GM04503 (cell line): ENCODE measurements around the gene PARD3.

ENCODE experiments used
- DNase-seq: peaks from one replicate; pipeline ENCODE4 v3.0.0-alpha.2; 2012; ENCODE audit warnings: low read depth

Gene PARD3

DNA sequence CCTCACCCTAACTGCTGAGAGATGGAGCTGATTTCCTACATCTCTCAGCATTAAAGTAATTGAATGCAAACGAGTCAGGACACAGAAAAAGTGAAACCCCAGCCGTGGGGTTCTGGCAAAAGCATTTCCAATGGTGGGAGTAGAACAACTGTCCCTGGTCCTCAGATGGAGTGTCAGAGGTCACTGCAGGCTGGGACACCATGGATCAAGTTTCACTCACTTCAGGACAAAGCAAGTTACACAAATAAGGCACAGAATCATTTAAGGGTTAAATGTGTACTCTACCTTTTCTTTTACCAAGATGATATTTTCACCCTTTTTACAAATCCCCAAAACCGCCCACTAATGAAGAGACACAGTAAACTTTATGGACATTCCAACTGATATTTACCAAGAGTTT, 607.8 kb downstream of the PARD3 start:
- no peak for DNase-seq

DNA sequence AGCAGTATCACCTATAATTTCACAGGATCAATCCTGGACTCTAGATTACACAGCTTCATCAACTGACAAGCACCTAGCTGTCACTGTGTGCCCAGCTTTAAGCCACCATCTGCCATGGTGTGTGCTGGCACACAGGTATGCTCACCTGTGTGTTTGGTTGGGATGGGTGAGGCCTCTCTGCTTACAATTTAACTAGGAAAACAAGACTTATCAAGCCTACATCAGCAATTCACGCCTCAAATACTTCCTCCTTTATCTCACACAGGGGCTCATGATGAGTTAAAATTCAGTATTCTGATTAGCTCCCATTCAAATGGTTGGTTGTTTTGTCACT, 608.2 kb downstream of the PARD3 start:
- DNase-seq: no peak

DNA sequence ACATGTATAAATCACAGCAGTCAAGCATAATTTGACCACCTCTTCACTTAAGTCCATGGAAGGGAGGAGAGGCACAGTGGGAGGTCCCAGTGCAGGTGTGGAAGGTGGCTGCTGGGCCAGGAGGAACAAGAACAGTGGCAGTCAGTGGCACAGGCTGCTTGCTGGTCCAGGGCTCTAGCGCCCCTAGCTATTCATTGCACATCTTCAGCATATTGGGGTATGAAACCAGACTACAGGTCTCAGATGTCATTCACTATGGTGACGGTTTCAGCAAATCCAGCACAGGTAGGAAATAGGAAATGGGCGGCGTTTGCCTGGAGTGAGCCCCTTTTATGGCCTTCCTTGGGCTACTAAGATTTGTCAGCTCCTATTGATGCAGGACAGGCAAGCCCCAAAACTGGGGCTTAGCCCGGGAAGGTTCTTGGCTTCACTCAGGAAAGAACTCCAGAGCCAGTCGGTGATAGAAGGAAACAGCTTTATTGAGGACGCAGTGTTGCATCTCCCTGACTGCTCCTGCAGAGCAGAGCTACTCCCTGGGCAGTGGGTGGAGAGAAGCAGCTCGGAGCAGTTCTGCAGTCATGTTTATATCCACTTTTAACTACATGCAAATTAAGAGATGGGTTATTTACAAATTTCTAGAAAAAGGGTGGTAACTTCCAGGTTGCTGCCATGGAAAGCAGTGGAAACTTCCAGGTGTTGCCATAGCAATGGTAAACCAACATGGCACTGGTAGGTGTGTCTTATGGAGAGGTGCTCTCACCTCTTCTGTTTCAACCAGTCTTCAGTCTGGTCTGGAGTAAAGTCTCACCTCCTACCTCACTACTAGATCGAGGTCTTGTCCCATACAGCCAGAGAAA, 608.8 kb downstream of the PARD3 start:
- no peak for DNase-seq

DNA sequence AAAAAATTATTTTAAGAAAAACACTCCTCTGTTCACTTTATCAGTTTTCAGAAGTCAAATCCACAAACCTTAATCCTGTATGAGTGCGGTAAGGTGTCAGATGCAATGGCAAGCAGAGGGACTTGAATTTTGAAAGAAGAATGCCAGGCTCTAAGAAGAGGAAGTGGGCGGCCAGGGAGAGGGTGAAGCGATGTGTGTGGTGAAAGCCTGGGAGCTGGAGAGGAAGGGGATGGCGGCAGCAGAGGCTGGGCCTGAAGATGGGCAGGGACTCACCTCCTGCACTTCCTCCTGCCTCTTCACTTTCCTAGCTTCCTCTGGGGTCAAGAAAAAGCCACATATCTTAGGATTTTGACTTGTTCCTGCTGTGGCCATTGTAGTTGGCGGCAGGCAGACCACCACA, 609.6 kb downstream of the PARD3 start:
- DNase-seq: no peak

DNA sequence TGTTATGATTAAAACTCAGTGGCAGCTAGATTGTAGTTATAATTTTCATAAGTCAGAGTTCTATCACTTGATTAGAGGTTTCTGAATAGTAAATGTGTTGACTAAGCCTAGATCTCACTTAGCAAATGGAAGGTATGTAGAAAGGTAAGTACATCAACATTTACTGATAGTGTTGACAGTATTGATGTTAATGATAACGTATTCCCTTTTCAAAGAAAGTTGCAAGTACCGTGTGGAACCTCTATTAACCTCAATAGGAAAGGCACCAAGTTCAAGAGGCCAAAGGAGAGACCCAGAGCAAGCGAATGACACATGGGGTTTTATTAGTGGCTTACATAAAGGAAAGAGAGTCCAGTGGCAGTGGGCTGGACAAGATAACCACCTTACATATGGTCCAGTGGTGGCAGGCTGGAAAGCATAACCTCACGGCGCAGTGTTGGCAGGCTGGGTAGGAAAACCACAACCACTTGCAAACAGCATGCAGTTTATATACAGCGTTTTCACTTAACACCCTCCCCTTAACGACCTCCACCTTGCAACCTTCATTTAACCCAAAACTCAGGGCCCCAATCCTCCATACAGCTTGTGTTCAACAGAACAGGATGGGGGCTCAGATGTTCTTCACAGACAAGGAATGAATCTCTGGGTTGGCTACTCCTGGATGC, 611.0 kb downstream of the PARD3 start:
- DNase-seq: no peak

DNA sequence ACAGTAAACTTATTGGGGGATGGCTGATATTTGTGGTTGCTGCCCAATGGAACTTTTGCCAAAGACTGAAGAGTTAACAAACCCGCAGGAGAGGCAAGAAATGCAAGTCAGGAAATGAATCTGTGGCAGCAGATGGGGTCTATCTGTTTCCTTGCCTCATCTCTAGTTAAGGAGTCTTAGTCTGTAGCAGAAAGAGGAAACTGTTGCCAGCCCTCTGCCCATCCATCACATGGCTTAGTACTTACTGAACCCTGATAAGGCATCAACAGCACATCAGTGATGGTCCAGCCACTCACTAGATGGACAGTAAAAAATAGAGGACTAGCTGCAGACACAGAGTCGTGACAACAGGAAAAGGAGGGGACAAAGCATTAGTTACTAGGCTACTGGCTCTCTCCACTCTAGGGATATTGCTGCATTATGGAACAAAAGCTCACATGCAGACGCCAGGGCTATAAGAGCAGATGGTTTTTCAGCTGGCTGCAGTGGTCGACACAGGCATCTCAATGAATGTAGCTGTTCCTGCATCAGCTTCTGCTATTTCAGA, 614.7 kb downstream of the PARD3 start:
- no peak for DNase-seq

DNA sequence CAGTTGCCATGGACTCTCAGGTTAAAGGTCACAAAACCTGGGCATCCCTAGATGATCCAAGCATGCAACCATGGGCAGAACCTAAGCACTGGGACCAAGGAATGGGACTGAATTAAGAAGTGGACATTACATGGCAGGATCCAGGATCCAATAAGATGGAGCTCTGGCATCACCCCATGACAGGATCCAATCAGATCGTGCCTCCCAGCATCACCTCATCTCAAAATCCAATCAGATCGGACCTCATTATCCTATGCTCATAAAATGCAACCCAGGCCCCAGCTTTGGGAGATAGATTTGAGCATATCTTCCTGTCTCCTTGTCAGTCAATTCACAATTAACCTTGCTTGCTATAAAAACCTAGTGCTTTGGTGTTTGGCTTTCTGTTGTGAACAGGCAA, 616.1 kb downstream of the PARD3 start:
- no peak for DNase-seq

DNA sequence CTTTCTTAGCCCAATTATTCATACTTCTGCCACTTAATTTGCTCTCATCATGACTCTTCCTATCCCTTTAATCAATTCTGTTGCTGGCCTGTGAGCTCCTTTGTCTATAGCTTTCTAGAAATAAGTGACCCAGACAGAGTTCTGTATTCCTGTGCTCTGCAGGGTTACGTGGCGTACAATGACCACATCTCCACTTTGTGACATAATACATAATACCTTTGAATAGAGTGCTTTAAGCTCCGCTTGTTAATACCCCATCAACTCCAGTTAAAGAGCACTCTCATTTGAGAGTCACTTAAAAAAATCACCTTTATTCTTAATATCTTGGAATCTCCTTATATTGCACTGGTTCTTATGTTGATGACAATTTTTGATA, 619.0 kb downstream of the PARD3 start:
- no peak for DNase-seq

DNA sequence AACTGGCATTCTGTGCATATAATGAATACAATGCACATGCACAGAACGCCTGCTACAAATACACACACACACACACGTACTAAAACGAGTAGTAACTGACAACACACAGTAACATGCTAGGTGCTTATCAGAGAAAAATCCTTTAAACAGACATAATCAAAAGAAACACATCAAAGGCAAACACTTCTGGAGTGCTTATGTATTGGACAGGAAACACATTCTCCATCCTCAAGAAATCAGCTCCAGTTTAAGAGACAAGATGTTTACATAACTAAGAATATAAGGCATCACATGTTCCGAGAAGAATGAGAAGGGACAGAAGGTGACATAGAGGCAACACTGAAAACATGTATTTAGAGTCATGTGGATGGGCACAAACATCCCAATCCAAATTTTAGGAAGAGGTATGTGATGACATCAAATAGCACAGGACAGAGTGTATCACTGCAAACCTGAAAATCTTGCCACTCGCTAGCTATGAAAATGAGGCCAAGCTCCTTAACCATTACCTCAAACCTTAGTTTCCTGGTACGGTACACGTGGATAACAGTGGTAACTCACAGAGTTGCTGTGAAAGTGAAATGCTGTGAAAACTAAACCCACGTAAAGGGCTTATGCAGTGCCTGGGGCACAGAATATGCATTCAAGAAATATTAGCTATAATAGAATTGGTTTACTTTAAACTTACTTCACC, 619.6 kb downstream of the PARD3 start:
- no peak for DNase-seq

DNA sequence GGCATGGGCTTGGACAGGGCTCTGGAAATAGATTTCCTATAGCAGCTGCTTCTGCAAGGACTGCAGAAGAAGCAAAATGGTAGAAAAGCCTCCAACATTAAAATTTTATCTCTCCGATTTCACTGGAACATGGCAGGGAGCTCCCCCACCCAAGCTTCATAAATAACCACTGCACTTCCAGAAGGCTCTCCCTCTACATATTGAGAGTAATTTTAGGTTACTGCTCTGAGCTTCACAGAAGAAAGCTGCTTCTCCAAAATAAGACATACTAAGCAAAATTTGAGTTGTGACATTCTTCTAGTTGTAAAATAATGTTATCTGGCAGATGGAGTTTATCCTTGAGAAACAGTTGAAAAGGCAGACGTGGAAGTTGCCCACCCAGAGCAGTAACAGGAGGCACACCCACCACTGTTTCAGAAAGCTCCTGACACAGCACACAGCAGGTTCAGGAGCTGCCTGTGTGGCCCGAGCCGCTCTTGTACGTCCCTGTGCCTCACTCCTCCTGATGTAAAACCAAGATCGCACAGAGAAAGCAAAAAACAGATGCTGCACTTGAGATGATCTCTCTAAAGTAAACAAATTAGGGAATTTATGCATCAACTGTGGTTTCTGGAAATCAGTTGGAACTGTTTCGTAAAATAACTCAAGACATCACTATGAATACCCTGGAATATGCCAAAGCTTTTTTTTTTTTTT, 621.0 kb downstream of the PARD3 start:
- DNase-seq: peak; percentile 39

DNA sequence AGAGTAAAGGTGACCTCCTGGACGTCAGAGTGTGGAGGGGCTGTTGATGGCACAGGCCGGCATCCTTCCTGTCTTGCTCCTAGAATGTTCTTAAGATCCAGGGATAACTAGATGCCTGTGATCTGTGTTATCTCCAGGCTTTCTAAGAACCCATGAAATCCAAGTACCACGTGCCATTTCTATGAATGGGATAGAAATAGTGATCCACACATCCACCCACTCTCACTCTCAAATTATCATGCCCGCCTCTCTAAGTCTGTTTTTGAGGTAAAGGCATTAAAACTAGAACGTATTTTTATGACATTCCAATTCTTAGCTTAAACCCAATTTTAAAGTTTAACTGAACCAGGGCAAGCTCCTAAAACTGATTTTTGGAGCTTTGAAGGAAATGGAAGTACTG, 622.5 kb downstream of the PARD3 start:
- DNase-seq: no peak

DNA sequence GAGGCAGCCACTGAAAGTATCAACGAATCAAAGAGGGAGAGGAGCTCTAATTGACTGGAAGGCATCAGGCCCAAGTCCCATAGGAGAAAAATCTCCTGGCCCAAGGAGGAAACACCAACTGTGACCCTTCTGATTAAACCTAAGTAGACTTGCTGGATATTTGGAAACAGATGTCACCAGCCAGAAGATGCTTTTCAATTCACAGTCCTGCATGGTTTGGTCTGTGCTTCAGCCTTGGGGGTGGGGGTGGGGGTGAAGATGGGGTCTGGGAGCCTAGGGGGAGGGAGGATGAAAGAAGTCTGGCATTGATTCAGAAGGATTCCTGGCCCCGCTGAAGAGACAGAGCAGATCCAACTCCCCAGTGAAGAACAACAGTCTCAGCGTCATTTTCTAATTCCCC, 623.7 kb downstream of the PARD3 start:
- no peak for DNase-seq

DNA sequence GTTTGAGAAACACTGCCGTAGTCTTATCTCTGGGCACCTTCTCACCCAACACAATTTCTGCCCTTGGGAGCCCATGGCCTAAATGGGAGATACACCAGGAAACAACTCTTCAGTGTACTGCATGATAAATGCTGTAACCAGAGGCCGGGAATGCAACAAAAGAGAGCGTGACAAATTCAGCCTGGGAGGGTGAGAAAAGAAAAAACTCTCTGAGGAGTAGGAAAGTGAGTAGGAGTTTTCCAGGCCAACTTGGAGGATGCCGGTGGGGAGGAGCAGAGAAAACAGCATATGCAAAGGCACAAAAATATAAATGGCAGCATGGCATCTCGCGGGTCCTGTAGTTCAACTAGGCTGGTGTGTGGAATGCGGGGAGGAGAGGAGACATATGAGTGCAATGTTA, 624.5 kb downstream of the PARD3 start:
- no peak for DNase-seq

DNA sequence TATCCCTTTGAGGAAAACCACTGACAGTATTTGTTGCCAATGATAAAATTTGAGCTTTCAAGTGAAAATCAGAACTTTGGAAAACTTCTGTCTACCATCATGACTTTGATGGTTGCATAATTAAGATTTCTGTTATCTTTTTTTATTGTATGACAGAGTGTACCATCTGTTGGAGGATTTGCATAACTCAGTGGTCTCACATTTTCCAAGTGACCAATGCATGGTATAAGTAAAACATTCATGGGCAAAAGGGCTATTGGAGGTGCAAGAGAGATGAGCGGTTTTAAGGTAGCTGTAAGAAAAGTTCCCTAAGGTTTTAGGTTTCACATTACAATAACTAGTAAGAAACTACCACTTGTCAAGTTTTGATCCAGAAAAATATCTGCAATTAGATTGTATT, 625.3 kb downstream of the PARD3 start:
- no peak for DNase-seq

DNA sequence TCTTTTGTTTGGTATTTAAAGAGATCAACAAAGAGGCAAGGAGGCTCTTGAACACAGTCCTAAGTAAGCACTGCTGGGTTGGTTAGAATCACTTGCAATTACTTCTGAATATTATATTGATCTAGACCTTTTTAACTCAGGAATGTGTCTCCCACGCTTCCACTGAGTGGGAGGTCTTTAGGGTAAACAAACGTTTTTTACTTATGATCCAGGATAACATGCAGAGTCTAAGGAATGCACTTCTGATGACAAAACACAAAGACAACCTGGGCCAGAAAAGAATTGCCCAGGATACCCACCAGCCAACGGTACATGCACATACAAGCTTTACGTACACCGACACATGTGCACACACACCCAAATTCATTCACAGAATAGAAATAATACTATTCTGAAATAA, 626.9 kb downstream of the PARD3 start:
- no peak for DNase-seq

DNA sequence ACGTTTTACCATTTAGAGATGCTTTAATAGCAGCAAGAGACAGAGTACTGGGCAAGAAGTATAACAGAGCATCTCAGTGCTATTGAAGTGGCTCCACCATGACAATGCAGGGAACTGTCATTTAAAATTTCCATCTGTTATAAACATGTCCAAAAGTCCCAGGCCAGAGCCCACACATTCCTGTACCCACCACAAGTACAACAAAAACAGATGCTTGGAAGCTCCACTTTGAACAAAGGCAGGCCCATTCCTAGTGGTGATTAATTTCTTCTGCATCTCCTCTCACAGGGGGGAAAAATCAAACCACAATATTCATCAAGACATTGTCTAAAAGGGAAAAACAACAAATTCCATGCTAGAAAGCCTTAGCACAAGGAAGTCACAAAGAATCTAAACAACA, 627.9 kb downstream of the PARD3 start:
- peak; percentile 64 for DNase-seq

DNA sequence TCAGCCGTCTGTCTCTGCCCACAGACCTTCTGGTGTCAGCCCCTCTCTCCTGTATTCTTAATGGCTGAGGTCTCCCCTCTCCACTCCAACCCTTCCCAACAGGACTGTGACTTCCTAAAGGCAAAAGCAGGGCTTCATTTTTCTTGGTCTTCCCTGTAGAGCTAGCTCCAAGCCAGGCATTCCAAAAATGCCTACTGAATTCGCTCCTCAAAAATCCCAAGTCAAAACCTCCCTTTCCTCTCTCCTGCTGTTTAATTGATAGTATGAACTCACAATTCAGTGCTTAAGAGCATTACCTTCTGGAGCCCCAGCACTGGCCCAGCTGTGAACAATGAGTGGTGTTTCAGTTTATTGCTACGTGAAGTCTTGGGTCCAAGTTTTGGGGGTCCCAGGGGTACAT, 628.4 kb downstream of the PARD3 start:
- no peak for DNase-seq

DNA sequence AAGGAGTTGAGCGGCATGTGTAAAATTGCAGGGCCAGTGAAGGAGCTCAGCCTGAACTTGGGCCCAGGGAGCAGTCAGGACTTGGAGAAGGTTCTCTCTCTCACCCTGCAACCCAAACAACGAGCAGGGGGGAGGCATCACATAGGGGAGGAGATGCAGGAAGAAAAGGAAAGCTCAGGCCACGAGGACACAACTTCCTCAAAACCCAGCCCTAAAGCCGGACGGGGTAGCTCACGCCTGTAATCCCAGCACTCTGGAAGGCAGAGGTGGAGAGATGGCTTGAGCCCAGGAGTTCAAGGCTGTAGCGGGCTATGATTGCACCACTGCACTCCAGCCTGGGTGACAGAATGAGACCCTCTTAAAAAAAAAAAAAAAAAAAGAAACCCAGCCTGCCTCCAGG, 629.1 kb downstream of the PARD3 start:
- no peak for DNase-seq

DNA sequence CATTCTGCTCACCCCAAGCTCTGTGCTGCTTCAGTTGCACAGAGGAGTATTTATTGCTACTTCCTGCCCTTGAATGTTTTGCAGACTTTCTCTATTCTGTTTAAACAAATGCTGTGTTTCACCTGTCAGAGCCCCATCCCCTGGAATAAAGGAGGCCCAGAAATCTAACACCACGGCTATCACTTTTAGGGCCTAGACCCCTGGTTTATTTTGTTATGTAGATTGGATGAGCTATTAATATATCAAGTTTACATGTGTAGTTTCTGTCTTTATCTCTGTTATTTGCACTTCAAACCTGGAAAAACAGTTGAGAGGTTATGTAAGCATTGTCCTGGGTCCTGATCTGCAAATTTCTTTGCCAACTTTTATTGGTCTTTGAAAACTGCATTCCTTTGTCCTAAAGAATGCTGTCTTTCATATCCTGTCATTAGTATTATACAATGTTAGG, 630.1 kb downstream of the PARD3 start:
- no peak for DNase-seq

DNA sequence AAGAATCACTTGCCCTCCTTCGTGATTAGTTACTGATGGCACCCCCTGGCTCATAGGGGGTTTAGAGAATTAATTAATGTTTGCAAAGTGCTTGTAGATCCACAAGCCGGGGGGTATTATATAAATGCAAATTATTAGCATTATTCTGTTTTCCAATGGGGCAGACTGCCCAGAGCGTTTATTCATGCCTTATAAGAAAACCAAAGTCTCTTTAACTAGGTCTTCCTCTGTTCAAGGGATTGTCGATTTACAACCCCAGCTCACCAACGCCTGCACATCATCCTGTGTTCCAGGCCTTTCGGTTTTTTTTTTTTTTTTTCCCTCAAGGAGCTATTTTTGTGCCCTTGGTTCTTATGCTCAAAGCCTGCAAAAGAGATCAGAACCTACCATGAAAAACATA, 630.7 kb downstream of the PARD3 start:
- DNase-seq: no peak

DNA sequence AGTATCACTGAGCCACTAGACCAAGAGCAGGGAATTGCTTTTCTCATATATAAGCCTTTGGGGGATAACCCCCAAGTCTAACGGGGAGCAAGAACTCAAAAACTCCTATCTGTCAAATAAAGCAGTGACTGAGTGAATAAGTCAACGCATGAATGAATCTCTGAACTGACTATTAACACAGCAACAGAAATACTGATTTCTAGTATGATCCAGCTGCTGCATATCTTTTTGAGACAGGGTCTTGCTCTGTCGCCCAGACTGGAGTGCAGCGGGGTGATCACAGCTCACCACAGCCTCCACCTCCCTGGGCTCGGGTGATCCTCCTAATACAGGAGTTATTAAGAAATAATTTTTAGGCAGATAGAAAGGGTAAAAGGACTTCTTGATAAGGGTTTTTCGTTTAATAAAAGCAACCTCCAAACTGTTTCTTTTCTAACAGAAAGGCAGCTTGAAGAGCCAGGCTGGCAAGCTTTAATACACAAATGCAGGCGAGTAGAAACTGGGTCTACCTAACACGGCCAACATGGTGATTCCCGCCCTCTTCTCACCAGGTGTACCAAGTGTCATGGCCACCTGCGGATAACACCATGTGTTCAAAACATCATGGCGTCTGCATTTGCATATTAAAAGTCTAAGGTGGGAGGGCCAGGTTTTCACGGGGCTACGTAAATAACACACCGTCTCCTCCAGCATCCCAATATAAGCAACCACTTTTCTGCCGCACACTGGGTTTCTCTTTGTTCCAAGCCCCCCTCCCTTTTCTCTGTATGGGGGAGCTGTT, 631.9 kb downstream of the PARD3 start:
- DNase-seq: no peak
